DOHH2 (cell line): ENCODE data around the gene CXXC1.

Experiments
- CTCF ChIP-seq: fragments of 200-600 bp; sonication (generic); IDR thresholded peaks from one replicate; pipeline ENCODE4 v1.5.1; 2014; ENCODE audit warnings: antibody characterized with exemption, mild to moderate bottlenecking, low read depth, low read length; ENCODE audit not compliant: poor library complexity, severe bottlenecking
- EZH2phosphoT487 ChIP-seq: fragments of 200-600 bp; sonication (generic); IDR thresholded peaks from 2 replicates; pipeline ENCODE4 v1.6.1; 2017; ENCODE audit warnings: borderline replicate concordance, mild to moderate bottlenecking, antibody characterized with exemption, low read length, moderate library complexity, mixed read lengths

GRCh38 chr18:50334546-50335152 lies 47.2 kb upstream of the CXXC1 start:
- no peak for TF ChIP-seq CTCF
- peak; percentile 69; the same call in 1 of the 2 replicates for TF ChIP-seq EZH2phosphoT487
